GM23338 (cell line): Measurements from ENCODE around the gene PHF5A. TPM values are rescaled to one million over a fixed set of nuclear protein-coding genes. Genes with fewer than 3 reads are reported as not detected.

Experiments used
- ATAC-seq: fragments of 200-7000 bp; cut with Tn5 transposase; 3 replicates; pipeline ENCODE4 v1.9.1; 2020
- DNase-seq: peaks from one replicate; pipeline ENCODE4 v3.0.0-alpha.2; 2015; ENCODE audit warnings: low spot score
- H2AFZ ChIP-seq: fragments of 200-600 bp; sonication (generic); 2 replicates; pipeline ENCODE4 v1.8.0; 2016; ENCODE audit warnings: antibody characterized with exemption, mild to moderate bottlenecking, moderate library complexity
- H3F3A ChIP-seq: fragments of 200-600 bp; sonication (generic); replicated peaks from 2 replicates; pipeline ENCODE4 v1.8.0; 2017; ENCODE audit warnings: antibody characterized with exemption, mixed run types, low read depth
- H3K27ac ChIP-seq: fragments of 200-600 bp; sonication (generic); 2 replicates; pipeline ENCODE4 v1.6.1; 2016; ENCODE audit warnings: low read depth
- H3K27me3 ChIP-seq: fragments of 200-600 bp; sonication (generic); 2 replicates; pipeline ENCODE4 v1.8.0; 2016; ENCODE audit warnings: mild to moderate bottlenecking, mixed run types, moderate library complexity; ENCODE audit not compliant: insufficient read depth
- H3K36me3 ChIP-seq: fragments of 200-600 bp; sonication (generic); 2 replicates; pipeline ENCODE4 v1.8.0; 2016; ENCODE audit warnings: mild to moderate bottlenecking; ENCODE audit not compliant: insufficient read depth
- H3K4me1 ChIP-seq: fragments of 200-600 bp; sonication (generic); 2 replicates; pipeline ENCODE4 v1.8.0; 2016; ENCODE audit warnings: mild to moderate bottlenecking, moderate library complexity; ENCODE audit not compliant: insufficient read depth
- H3K4me2 ChIP-seq: fragments of 200-600 bp; sonication (generic); 2 replicates; pipeline ENCODE4 v1.7.1; 2017; ENCODE audit warnings: mixed run types
- H3K4me3 ChIP-seq: fragments of 200-600 bp; sonication (generic); 2 replicates; pipeline ENCODE4 v1.6.1; 2016; ENCODE audit warnings: mixed run types
- H3K79me2 ChIP-seq: fragments of 200-600 bp; sonication (generic); replicated peaks from 2 replicates; pipeline ENCODE4 v1.8.0; 2017; ENCODE audit warnings: mild to moderate bottlenecking; ENCODE audit not compliant: insufficient read depth
- H3K9me2 ChIP-seq: fragments of 200-600 bp; sonication (generic); 2 replicates; pipeline ENCODE4 v1.8.0; 2017; ENCODE audit not compliant: insufficient read depth
- H4K20me1 ChIP-seq: fragments of 200-600 bp; sonication (generic); replicated peaks from 2 replicates; pipeline ENCODE4 v1.8.0; 2017; ENCODE audit warnings: mild to moderate bottlenecking; ENCODE audit not compliant: insufficient read depth
- H3K27ac Mint-ChIP-seq: 2 replicates; pipeline ENCODE4 v1.8.0; 2020; ENCODE audit warnings: inconsistent platforms, mild to moderate bottlenecking, moderate library complexity, mixed read lengths
- H3K27me3 Mint-ChIP-seq: 3 replicates; pipeline ENCODE4 v1.8.0; 2022; ENCODE audit warnings: low read depth, mild to moderate bottlenecking, moderate library complexity, mixed read lengths, inconsistent platforms; ENCODE audit not compliant: insufficient read depth, poor library complexity
- H3K36me3 Mint-ChIP-seq: 3 replicates; pipeline ENCODE4 v1.8.0; 2021; ENCODE audit warnings: low read depth, mild to moderate bottlenecking, inconsistent platforms, moderate library complexity, mixed read lengths
- H3K4me1 Mint-ChIP-seq: 3 replicates; pipeline ENCODE4 v1.8.0; 2020; ENCODE audit warnings: mild to moderate bottlenecking, inconsistent platforms, mixed read lengths
- H3K4me3 Mint-ChIP-seq: 3 replicates; pipeline ENCODE4 v1.8.0; 2021; ENCODE audit warnings: moderate library complexity, mild to moderate bottlenecking, inconsistent platforms, mixed read lengths
- H3K9me3 Mint-ChIP-seq: 3 replicates; pipeline ENCODE4 v1.8.0; 2020; ENCODE audit warnings: moderate library complexity, mild to moderate bottlenecking, inconsistent platforms, mixed read lengths
- CREB1 ChIP-seq: fragments of 250-450 bp; sonication (Bioruptor Pico); IDR thresholded peaks from 2 replicates; pipeline ENCODE4 v1.5.0; 2020; ENCODE audit warnings: low read depth, mild to moderate bottlenecking, moderate library complexity
- EZH2phosphoT487 ChIP-seq: fragments of 200-600 bp; sonication (generic); IDR thresholded peaks from one replicate; pipeline ENCODE4 v1.8.1; 2018; ENCODE audit warnings: antibody characterized with exemption; ENCODE audit not compliant: unreplicated experiment
- JUNB ChIP-seq: IDR thresholded peaks from one replicate; pipeline ENCODE4 v1.6.1; 2016; ENCODE audit warnings: antibody characterized with exemption; ENCODE audit not compliant: unreplicated experiment
- STAT1 ChIP-seq: IDR thresholded peaks from one replicate; pipeline ENCODE4 v1.6.1; 2016; ENCODE audit warnings: antibody characterized with exemption; ENCODE audit not compliant: unreplicated experiment
- ZNF331 ChIP-seq: fragments of 250-450 bp; sonication (Bioruptor Pico); IDR thresholded peaks from 2 replicates; pipeline ENCODE4 v1.5.0; 2020; ENCODE audit warnings: low read depth, mild to moderate bottlenecking, moderate library complexity
- polyA plus RNA-seq: library from polyadenylated mRNA; unstranded; fragments of >200 nt; fragmentation: Nextera tagmentation; extraction: Ambion mirVana; gene quantifications from 2 replicates; pipeline ENCODE4 v1.2.1, GENCODE V29; 2016
- total RNA-seq: library from RNA; depleted of rRNA; stranded (reverse); fragments of >200 nt; shearing (Covaris generic); gene quantifications from 2 replicates; pipeline ENCODE4 v1.2.3, GENCODE V29; 2014
- TF ChIP-seq, protein P1 (sequence below): fragments of 250-450 bp; sonication (Bioruptor Pico); IDR thresholded peaks from 2 replicates; pipeline ENCODE4 v1.5.0; 2020; ENCODE audit warnings: mild to moderate bottlenecking, moderate library complexity
- TF ChIP-seq, protein P2 (sequence below), 2 experiments: fragments of 200-600 bp in 1 of 2; sonication (generic) in 1 of 2; conservative IDR thresholded peaks; 2 replicates each; pipeline versions ENCODE4 v1.5.1 to v1.6.1; 2016 to 2017; ENCODE audit warnings: antibody characterized with exemption in 2 of 2, low read depth in 2 of 2, mild to moderate bottlenecking in 2 of 2, moderate library complexity in 1 of 2

The PHF5A gene
- total and polyA plus RNA-seq, 2 experiments from 2014 or later = 49.4 to 115 TPM

DNA sequence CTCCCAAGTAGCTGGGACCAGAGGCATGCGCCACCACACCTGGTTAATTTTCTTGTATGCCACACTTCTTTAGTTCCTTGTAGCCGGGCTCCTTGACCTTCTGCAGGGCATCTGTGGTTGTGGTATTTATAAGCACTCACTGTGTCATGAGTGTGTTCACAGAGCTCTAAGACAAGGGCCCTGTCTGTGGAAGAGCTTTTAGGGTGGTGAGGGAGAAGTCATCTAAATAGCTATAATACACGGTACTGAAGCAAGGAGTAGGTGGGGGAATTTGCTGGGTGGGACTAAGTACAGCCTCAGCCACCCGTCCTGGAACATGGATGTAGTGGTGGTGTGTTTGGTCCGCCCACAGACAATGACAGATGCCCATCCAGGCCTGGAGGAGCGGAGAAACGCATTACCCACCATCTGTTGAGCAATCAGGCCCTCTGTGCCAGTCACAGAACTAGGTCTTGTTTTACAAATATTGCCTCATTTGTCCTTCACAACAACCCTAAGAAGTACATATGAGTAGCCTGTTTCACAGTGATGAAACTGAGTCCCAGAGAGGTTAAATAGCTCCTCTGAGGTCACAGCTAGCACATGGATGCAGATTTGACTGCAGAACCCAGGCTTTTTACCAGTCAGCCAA, 10.5 kb upstream of the PHF5A start (continued):
- TF ChIP-seq, protein P1, sequence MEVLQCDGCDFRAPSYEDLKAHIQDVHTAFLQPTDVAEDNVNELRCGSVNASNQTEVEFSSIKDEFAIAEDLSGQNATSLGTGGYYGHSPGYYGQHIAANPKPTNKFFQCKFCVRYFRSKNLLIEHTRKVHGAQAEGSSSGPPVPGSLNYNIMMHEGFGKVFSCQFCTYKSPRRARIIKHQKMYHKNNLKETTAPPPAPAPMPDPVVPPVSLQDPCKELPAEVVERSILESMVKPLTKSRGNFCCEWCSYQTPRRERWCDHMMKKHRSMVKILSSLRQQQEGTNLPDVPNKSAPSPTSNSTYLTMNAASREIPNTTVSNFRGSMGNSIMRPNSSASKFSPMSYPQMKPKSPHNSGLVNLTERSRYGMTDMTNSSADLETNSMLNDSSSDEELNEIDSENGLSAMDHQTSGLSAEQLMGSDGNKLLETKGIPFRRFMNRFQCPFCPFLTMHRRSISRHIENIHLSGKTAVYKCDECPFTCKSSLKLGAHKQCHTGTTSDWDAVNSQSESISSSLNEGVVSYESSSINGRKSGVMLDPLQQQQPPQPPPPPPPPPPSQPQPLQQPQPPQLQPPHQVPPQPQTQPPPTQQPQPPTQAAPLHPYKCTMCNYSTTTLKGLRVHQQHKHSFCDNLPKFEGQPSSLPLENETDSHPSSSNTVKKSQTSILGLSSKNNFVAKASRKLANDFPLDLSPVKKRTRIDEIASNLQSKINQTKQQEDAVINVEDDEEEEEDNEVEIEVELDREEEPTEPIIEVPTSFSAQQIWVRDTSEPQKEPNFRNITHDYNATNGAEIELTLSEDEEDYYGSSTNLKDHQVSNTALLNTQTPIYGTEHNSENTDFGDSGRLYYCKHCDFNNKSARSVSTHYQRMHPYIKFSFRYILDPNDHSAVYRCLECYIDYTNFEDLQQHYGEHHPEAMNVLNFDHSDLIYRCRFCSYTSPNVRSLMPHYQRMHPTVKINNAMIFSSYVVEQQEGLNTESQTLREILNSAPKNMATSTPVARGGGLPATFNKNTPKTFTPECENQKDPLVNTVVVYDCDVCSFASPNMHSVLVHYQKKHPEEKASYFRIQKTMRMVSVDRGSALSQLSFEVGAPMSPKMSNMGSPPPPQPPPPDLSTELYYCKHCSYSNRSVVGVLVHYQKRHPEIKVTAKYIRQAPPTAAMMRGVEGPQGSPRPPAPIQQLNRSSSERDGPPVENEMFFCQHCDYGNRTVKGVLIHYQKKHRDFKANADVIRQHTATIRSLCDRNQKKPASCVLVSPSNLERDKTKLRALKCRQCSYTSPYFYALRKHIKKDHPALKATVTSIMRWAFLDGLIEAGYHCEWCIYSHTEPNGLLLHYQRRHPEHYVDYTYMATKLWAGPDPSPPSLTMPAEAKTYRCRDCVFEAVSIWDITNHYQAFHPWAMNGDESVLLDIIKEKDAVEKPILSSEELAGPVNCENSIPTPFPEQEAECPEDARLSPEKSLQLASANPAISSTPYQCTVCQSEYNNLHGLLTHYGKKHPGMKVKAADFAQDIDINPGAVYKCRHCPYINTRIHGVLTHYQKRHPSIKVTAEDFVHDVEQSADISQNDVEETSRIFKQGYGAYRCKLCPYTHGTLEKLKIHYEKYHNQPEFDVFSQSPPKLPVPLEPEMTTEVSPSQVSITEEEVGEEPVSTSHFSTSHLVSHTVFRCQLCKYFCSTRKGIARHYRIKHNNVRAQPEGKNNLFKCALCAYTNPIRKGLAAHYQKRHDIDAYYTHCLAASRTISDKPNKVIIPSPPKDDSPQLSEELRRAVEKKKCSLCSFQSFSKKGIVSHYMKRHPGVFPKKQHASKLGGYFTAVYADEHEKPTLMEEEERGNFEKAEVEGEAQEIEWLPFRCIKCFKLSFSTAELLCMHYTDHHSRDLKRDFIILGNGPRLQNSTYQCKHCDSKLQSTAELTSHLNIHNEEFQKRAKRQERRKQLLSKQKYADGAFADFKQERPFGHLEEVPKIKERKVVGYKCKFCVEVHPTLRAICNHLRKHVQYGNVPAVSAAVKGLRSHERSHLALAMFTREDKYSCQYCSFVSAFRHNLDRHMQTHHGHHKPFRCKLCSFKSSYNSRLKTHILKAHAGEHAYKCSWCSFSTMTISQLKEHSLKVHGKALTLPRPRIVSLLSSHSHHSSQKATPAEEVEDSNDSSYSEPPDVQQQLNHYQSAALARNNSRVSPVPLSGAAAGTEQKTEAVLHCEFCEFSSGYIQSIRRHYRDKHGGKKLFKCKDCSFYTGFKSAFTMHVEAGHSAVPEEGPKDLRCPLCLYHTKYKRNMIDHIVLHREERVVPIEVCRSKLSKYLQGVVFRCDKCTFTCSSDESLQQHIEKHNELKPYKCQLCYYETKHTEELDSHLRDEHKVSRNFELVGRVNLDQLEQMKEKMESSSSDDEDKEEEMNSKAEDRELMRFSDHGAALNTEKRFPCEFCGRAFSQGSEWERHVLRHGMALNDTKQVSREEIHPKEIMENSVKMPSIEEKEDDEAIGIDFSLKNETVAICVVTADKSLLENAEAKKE = no peak

DNA sequence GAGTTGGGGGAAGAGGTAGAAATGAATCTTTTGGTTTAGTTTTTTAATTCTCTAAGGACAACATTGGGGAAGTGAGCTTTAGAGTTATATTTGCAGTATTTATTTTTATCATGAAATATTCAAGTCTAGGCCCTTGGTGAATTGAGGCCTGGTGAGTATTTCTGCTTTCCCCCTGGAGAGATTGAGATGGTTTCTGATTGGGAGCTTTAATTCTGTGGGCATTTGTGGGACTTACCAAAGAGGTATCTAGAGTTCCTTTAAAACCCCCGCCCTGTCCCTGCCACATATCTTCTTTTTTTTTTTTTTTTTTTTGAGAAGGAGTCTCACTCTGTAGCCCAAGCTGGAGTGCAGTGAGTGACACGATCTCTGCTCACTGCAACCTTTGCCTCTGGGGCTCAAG, 10.0 kb upstream of the PHF5A start:
- H3K27ac Mint-ChIP-seq = no peak overlapping the region
- H3K27me3 Mint-ChIP-seq = peaks cover 8% of the 10 kb centered on the region
- H4K20me1 ChIP-seq = peaks cover 35% of the 10 kb centered on the region
- H2AFZ ChIP-seq = no peak overlapping the region
- ATAC-seq = no peak
- no peaks in the 10 kb centered on the region; the same call in 2 of the 3 replicates for H3K36me3 Mint-ChIP-seq
- no peak overlapping the region for H3K4me3 Mint-ChIP-seq
- H3K27me3 ChIP-seq = no peaks in the 10 kb centered on the region
- H3K9me2 ChIP-seq = no peaks in the 10 kb centered on the region
- peaks cover 22% of the 10 kb centered on the region; the same call in 1 of the 2 replicates for H3F3A ChIP-seq
- no peak for DNase-seq
- H3K9me3 Mint-ChIP-seq = no peaks in the 10 kb centered on the region
- H3K4me1 Mint-ChIP-seq = peaks cover 48% of the 10 kb centered on the region
- peaks cover 99% of the 10 kb centered on the region for H3K79me2 ChIP-seq
- no peaks in the 10 kb centered on the region for H3K36me3 ChIP-seq
- 0 out of 2 replicates have a peak overlapping the region, but pooled peaks have one; percentile 68 for H3K27ac ChIP-seq
- H3K4me1 ChIP-seq = peaks cover 41% of the 10 kb centered on the region
- no peak overlapping the region for H3K4me2 ChIP-seq
- no peak overlapping the region for H3K4me3 ChIP-seq
- TF ChIP-seq, protein P2, sequence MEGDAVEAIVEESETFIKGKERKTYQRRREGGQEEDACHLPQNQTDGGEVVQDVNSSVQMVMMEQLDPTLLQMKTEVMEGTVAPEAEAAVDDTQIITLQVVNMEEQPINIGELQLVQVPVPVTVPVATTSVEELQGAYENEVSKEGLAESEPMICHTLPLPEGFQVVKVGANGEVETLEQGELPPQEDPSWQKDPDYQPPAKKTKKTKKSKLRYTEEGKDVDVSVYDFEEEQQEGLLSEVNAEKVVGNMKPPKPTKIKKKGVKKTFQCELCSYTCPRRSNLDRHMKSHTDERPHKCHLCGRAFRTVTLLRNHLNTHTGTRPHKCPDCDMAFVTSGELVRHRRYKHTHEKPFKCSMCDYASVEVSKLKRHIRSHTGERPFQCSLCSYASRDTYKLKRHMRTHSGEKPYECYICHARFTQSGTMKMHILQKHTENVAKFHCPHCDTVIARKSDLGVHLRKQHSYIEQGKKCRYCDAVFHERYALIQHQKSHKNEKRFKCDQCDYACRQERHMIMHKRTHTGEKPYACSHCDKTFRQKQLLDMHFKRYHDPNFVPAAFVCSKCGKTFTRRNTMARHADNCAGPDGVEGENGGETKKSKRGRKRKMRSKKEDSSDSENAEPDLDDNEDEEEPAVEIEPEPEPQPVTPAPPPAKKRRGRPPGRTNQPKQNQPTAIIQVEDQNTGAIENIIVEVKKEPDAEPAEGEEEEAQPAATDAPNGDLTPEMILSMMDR (conservative IDR thresholded peaks at IDR 0.05; ENCODE audit: low read depth in 2 of 2) = no peak
- TF ChIP-seq EZH2phosphoT487 = no peak
- no peak for TF ChIP-seq JUNB
- TF ChIP-seq CREB1 = no peak
- no peak for TF ChIP-seq ZNF331 (CRISPR knock-in tag)
- TF ChIP-seq, protein P1 = no peak
- no peak for TF ChIP-seq STAT1
